HG03439 (cell line): ENCODE data around the gene NFIA.

Experiments used
- ATAC-seq: cut with Tn5 transposase; IDR thresholded peaks from one replicate; pipeline ENCODE4 v1.9.1; 2021; ENCODE audit warnings: mild to moderate bottlenecking, moderate library complexity; ENCODE audit not compliant: unreplicated experiment

The NFIA gene

GRCh38 chr1:61083013-61083806 is 849 bp downstream of the NFIA start:
- no peak for ATAC-seq

GRCh38 chr1:61083807-61084440 is 1.6 kb downstream of the NFIA start:
- no peak for ATAC-seq

DNA sequence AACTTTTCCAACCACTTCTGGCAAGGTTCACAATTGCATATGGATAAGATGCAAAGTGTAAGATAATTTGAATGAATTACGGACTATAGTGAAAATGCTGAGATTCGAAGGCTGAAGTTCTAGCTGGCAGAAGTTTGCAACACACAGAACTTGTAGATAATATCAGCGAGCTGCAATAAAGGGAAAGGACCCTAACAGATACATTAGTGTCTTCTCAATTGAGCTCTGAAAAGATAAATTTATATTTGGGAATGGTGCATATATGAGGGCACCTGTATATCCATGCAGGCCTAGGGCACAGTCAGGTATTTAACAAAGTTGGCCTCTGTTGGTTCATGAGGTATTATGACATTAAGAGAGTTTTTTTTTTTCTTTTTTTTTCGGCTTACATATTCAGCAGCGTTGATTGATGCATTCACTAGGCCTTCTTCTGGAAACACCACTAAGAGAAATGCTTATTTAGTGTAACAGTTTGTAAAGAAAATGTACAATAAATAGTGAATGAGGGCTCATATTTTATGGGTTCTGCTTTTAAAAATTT is 2.2 kb downstream of the NFIA start:
- no peak for ATAC-seq

DNA sequence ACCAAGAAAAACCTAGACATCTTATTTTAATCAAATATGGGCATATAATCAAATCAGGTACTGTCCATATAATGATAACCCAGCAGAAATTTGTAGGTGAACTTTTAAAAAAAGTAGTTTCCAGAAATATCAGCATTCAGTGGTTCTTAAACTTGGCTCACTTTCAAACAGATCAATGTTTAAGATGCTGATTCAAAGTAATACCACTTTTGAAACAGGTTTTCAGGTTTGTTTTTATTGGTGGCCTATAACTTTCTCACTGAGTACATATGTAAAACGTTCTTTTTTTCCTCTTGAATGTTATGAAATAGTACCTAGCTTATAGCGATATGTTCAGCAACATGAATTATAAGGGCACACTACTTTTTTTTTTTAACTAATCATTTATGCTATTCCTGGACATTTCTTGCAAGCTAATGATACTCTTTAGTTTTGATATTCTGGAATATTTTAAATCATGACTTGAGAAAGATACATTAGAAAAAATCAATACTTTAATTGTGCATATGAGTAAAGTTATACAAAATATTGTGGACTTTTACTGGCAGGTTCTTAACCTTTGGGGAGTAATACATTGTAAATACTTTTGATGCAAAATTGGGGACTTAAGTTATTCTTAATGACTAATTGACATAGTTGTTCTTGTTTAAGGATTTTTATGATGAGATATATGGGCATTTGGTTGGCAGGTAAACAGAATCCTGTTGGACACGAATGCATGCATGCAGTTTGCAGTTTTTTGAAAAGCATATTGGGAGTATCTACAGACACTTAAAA is 3.0 kb downstream of the NFIA start:
- ATAC-seq = no peak

DNA sequence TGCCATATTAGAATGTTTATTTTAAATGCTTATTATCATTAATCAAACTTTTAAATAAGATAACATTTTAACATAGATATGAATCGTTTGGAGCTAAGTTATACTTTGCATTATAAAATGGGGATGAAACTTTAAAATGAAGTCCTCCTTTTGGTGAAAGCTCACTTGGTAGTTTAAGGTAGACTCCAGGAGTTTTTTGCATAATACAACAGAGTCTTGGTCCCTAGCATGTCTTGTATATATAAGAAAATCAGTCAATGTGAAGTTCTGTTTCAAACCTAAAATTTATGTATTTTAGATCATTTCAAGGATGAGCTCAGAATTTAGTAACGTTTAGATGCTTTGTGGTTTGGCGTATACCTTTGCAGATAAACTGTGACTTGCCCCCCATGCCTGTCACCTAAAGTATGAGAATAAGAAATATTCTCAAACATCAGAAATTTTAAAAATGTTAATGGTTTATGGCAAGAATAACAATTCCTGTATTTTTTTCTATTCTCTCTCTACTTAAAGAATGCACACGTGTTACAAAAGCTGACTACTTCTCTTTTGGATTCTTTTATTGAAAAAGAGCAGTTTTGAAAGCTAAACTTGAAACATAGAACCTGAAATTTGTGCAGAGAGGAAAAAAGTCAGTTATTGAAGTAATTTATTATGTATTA is 3.8 kb downstream of the NFIA start:
- no peak for ATAC-seq

GRCh38 chr1:61087571-61087970 is 5.2 kb downstream of the NFIA start:
- no peak for ATAC-seq

- ATAC-seq = no peak
Measured at GRCh38 chr1:61088163-61088974, 6.0 kb downstream of the NFIA start.

DNA sequence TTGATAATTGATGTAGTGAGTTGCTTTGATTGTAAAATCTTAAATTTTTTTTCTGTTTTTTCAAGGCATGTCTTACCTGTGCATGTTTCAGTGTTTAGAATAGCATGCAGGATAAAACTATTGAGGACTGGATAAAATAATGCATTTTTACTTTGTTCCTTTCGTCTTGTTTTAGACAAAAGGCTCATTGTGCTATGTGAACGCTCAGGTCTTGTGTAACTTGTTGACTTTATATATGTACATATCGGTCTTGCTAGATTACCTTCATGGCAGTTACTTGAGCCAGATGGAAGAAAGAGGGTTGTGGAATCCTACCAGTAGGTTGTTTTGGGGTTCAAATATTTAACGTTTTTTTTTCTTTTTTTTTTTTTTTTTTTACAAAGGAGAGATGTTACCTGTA is 7.0 kb downstream of the NFIA start:
- no peak for ATAC-seq

DNA sequence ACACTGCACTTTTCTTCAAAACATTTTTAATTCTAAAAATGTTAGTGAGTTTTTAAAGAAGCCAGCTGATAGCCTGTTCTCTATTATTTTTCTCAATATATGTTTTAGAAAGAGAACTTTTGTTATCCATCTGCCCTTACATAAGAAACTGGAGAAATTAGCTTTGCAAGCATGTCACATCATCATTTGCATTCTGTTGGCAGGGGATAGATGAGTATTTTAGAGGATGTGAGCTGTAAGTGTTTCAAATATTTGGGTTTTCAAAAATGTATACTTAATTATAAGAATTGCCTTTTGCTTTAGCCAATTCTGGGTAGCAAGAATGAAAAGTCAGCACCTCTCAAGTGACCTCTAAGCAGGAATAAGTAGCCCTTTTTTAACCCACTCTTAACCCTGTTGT is 7.4 kb downstream of the NFIA start:
- ATAC-seq = no peak

DNA sequence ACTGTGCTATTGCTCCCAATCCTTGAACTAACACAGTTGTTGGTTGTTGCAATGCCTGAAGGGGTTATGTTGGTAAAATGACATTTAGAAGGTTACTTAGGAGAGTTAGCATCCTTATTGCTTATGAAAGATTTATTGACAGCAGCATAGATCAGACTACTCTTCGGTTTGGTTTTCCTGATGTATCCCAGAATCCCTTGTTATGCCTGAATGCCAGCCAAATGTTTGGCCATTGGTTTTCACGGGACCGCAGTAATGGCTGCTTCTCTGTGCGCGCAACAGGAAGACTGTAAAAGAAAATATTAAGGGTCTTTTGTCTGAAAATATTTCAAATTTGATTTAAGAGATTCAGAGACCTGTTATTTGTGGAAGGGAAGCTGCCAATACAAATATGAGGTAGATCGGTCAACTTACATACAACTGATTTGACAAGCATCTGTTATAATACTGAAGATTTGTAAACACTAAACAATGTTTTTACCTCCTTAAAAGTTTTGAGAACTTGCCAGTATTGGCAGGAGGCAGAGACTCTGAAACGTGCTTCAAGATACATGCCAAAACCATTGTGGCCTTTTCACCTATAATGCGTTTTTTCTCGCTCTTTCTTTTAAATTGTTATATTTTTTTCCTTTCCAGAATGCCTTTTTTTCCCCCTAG is 8.3 kb downstream of the NFIA start:
- ATAC-seq = no peak

GRCh38 chr1:61091455-61091854 is 9.1 kb downstream of the NFIA start:
- no peak for ATAC-seq

GRCh38 chr1:61092642-61093041 is 10.3 kb downstream of the NFIA start:
- no peak for ATAC-seq

GRCh38 chr1:61093525-61094137 is 11.3 kb downstream of the NFIA start:
- no peak for ATAC-seq

GRCh38 chr1:61094677-61095469 is 12.5 kb downstream of the NFIA start:
- no peak for ATAC-seq

DNA sequence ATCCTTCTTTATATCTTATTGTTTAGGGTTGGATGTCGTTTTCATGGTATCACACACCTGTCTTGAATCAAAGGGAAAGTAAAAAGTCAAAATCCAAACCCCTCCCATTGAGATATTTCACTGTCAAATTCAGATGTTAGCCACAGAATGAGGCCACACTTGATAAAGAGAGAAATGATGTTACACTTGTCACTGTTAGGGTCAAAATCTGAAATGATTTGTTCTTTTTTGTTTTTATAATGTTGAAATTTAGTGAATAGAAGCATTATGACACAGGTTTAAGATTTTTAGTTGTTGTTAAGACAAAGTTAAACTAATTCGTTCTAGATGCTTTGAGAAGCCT is 13.1 kb downstream of the NFIA start:
- no peak for ATAC-seq

DNA sequence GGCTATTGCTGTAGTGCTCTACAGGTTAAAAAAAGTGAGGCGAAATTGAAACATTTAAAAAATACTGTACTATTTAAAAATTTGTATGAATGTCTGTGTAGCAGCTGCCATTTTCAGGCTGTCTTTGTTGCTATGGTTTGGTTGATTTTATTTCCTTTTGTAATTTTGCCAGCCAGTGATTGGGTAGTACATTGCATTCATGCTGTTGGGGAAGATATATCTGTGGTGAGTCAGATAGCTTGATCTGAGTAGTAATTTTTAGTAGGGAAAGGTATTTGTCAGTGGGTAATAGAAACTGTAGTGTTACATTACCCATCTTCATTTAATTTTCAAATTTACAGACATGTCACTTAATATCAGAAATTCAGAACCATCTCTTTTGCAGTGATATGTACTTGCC is 15.0 kb downstream of the NFIA start:
- no peak for ATAC-seq

DNA sequence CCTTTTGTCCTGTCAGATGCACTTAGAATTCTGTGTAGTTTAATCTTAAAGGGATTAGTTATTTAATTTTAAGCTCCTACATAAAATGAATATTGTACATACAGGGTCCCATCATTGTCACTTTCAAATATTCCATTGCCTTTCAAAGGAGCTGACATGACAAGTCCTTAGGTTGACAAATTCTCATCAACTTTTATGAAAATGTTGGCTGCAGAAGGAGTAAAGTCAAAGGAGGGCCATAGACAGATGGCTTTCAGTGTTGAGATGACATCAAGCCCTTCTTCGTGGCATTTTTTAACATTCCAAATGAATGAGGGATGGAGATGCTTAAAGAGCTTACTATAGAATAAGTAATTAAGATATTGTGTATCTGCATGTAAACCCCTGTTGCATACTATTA is 15.4 kb downstream of the NFIA start:
- ATAC-seq = no peak

GRCh38 chr1:61098333-61098732 is 16.0 kb downstream of the NFIA start:
- no peak for ATAC-seq
